Measurements from ENCODE around the gene DFFA.
"Not testable (repeated sequence)": the region's sequence is repeated elsewhere in the genome, so short reads cannot be mapped to it uniquely, and the experiment has no call there.

Gene DFFA

DNA sequence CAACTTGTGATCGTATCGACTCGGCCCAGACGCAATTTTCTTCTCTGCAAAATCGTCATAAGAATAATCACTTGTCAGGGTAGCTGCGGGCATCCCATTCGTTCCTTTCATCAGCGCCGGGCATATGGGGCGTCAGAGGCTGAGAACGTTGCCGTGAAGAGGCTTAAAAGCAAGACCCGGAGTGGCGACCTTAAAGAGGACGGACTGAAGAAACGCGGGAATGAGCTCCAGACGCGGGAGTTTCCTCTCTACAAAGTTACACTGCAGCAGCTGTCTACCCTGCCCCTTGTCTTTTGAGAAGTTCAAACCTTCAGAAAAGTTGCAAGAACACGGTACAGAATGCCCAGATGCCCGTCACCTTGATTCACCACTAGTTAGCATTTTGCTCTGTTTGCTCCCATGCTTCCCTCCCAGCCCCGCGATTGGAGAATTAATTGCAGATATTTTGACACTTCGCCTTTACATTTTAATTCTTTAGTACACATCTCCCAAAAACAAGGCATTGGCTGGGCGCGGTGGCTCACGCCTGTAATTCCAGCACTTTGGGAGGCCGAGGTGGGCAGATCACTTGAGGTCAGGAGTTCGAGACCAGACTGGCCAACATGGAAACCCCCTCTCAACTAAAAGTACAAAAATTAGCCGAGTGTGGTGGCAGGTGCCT lies 41.1 kb downstream of the DFFA start:
- H3K4me3 ChIP-seq (ENCODE audit: low read depth, low read length) = peak overlapping the region; percentile 84
- peak; percentile 60 for DNase-seq (ENCODE audit: low read depth)
- TF ChIP-seq, protein P1, sequence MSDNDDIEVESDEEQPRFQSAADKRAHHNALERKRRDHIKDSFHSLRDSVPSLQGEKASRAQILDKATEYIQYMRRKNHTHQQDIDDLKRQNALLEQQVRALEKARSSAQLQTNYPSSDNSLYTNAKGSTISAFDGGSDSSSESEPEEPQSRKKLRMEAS (IDR thresholded peaks at IDR 0.05; ENCODE audit: low read depth, low read length) = no peak
- TF ChIP-seq MYC (IDR thresholded peaks at IDR 0.05; ENCODE audit: low read depth, low read length) = no peak
- no peak for TF ChIP-seq POLR2A (IDR thresholded peaks at IDR 0.05; ENCODE audit: extremely low read depth, insufficient read length)
- TF ChIP-seq, protein P2, sequence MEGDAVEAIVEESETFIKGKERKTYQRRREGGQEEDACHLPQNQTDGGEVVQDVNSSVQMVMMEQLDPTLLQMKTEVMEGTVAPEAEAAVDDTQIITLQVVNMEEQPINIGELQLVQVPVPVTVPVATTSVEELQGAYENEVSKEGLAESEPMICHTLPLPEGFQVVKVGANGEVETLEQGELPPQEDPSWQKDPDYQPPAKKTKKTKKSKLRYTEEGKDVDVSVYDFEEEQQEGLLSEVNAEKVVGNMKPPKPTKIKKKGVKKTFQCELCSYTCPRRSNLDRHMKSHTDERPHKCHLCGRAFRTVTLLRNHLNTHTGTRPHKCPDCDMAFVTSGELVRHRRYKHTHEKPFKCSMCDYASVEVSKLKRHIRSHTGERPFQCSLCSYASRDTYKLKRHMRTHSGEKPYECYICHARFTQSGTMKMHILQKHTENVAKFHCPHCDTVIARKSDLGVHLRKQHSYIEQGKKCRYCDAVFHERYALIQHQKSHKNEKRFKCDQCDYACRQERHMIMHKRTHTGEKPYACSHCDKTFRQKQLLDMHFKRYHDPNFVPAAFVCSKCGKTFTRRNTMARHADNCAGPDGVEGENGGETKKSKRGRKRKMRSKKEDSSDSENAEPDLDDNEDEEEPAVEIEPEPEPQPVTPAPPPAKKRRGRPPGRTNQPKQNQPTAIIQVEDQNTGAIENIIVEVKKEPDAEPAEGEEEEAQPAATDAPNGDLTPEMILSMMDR (IDR thresholded peaks at IDR 0.05; ENCODE audit: low read depth, low read length) = no peak

DNA sequence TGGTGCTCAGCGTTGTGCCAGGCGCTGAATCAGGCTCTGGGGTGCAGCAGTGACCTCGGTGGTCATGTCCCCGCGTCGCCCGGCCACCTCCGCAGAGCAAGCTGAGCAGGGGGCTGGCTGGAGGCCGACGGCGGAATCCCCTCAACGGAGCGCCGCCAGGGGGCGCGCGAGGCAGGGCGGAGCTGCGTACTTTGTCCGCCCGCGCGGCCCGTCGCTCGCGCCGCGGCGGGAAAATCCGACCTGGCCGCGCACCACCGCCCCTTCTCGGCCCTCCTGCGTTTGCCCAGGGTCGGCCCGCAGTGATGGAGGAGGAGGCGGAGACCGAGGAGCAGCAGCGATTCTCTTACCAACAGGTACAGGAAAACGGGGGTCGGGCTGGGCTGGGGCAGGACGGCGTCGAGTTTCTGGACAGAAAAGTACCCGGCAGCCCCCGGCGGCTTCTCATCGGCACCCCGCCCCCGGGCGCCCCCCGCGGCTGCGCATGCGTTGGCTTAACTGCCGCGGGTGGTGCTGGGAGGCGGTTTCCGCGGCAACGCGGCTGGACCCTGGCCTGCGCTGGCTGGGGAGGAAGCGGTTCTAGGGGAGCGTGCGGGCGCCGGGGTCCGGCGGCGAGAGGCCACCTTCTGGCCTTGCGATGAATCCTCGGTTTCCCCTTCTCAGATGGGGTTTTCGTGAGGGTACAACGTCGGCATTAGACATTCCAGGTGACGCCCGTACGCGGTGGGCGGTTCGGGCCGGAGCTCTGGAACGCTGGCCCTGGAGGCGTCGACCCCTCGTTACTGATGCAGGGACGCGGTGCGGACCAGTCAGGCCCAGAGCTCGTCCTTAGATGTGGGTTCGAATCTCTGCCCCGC lies 41.9 kb downstream of the DFFA start, which contains the start of gene CENPS:
Gene CENPS (plus strand): TSS at position 218 of the 854 bp plus-strand sequence. CDS start 85 bp downstream, at position 303.
- TF ChIP-seq, protein P2 (IDR thresholded peaks at IDR 0.05; ENCODE audit: low read depth, low read length) = peak; percentile 64
- TF ChIP-seq POLR2A (IDR thresholded peaks at IDR 0.05; ENCODE audit: extremely low read depth, insufficient read length) (peak; percentile 60), MYC (IDR thresholded peaks at IDR 0.05; ENCODE audit: low read depth, low read length) (no peak; the same call in 1 of the 2 replicates)
- TF ChIP-seq, protein P1 (IDR thresholded peaks at IDR 0.05; ENCODE audit: low read depth, low read length) = peak; percentile 49
- peak within 1 kb of the TSS; percentile 84 for H3K4me3 ChIP-seq (ENCODE audit: low read depth, low read length)
- DNase-seq (ENCODE audit: low read depth) = peak; percentile 92

DNA sequence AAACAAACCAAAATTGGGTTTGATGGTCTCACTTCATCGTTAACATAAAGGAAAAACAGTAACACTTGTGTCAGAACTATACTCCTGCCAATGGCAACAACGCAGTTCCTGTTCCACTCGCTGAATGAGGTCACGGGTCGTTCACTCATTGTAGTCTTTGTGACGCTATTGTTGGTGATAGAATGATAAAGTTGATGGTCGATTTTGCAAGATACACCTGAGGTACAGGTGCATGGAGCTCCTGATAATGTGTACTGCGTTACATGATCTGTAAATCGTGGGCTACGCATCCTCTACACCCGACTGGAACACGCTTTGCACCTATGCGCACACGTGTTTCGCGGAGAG lies 42.5 kb downstream of the DFFA start:
- DNase-seq (ENCODE audit: low read depth) = no peak
- H3K4me3 ChIP-seq (ENCODE audit: low read depth, low read length) = peak overlapping the region; percentile 68
- TF ChIP-seq POLR2A (IDR thresholded peaks at IDR 0.05; ENCODE audit: extremely low read depth, insufficient read length) (no peak), MYC (IDR thresholded peaks at IDR 0.05; ENCODE audit: low read depth, low read length) (no peak)
- TF ChIP-seq, protein P1 (IDR thresholded peaks at IDR 0.05; ENCODE audit: low read depth, low read length) = no peak
- TF ChIP-seq, protein P2 (IDR thresholded peaks at IDR 0.05; ENCODE audit: low read depth, low read length) = no peak

DNA sequence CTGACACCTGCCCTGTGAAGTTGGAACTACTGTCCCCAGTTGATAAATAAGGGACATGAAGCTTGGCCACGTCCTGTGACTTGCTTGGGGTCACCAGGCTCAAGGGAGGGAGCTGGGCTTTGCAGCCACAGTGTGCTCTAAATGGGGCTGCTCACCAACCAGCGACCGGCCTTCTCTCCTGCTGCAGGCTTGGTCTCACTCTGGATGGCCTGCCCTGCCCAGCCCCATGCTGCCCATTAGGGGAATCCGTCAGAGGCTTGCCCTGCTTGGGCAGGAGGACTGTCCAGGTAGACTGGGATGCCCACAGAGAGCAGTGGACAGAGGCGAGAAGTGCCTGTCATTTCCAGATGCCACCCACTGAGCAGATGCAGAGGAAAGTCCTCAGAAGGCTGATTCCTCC lies 43.3 kb downstream of the DFFA start:
- TF ChIP-seq, protein P2 (IDR thresholded peaks at IDR 0.05; ENCODE audit: low read depth, low read length) = no peak
- TF ChIP-seq, protein P1 (IDR thresholded peaks at IDR 0.05; ENCODE audit: low read depth, low read length) = no peak
- TF ChIP-seq MYC (IDR thresholded peaks at IDR 0.05; ENCODE audit: low read depth, low read length) = no peak
- TF ChIP-seq POLR2A (IDR thresholded peaks at IDR 0.05; ENCODE audit: extremely low read depth, insufficient read length) = no peak
- H3K4me3 ChIP-seq (ENCODE audit: low read depth, low read length) = no peak overlapping the region
- DNase-seq (ENCODE audit: low read depth) = no peak

DNA sequence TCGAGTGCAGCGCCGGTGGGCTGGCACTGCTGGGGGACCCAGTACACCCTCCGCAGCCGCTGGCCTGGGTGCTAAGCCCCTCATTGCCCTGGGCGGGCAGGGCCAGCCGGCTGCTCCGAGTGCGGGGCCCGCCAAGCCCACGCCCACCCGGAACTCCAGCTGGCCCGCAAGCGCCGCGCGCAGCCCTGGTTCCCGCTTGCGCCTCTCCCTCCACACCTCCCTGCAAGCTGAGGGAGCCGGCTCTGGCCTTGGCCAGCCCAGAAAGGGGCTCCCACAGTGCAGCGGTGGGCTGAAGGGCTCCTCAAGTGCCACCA lies 45.8 kb downstream of the DFFA start:
- H3K4me3 ChIP-seq (ENCODE audit: low read depth, low read length); DNase-seq (ENCODE audit: low read depth): not testable (repeated sequence)

DNA sequence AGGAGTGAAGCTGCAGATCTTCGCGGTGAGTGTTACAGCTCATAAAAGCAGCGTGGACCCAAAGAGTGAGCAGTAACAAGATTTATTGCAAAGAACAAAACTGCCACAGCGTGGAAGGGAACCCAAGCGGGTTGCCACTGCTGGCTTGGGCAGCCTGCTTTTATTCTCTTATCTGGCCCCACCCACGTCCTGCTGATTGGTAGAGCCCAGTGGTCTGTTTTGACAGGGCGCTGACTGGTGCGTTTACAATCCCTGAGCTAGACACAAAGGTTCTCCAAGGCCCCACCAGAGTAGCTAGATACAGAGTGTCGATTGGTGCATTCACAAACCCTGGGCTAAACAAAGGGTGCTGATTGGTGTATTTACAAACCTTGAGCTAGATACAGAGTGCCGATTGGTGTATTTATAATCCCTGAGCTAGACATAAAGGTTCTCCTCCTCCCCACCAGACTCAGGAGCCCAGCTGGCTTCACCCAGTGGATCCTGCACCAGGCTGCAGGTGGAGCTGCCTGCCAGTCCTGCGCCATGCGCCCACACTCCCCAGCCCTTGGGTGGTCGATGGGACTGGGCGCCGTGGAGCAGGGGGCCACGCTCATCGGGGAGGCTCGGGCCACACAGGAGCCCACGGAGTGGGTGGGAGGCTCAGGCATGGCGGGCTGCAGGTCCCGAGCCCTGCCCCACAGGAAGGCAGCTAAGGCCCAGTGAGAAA lies 46.3 kb downstream of the DFFA start:
- not testable (repeated sequence) for DNase-seq (ENCODE audit: low read depth); H3K4me3 ChIP-seq (ENCODE audit: low read depth, low read length)
